CD4-positive, alpha-beta T cell treated with Interleukin-21 for 1 hour (primary cell): Measurements from ENCODE around the gene STX8.
"Not testable (repeated sequence)": the region's sequence is repeated elsewhere in the genome, so short reads cannot be mapped to it uniquely, and the experiment has no call there.

Source experiments
- DNase-seq: peaks from one replicate; pipeline ENCODE4 v3.0.0-alpha.2; 2020

The STX8 gene

GRCh38 chr17:9381068-9381467, 194.6 kb downstream of the STX8 start:
- DNase-seq = no peak

- no peak for DNase-seq
These were observed 195.3 kb downstream of the STX8 start for GRCh38 chr17:9380361-9380760.

GRCh38 chr17:9376177-9376576, 199.4 kb downstream of the STX8 start:
- DNase-seq = not testable (repeated sequence)

- no peak for DNase-seq
These were observed 204.6 kb downstream of the STX8 start for GRCh38 chr17:9371019-9371418.

- DNase-seq = no peak
These were observed 205.2 kb downstream of the STX8 start for GRCh38 chr17:9370467-9370866.

- no peak for DNase-seq
These were observed 207.0 kb downstream of the STX8 start for GRCh38 chr17:9368631-9369030.

- DNase-seq = no peak
These were observed 208.5 kb downstream of the STX8 start for GRCh38 chr17:9367156-9367555.

- no peak for DNase-seq
These were observed 210.7 kb downstream of the STX8 start for GRCh38 chr17:9364837-9365430.

GRCh38 chr17:9363440-9364350, 211.9 kb downstream of the STX8 start:
- DNase-seq = no peak

- DNase-seq = no peak
These were observed 214.2 kb downstream of the STX8 start for GRCh38 chr17:9361188-9361955.

- no peak for DNase-seq
These were observed 214.9 kb downstream of the STX8 start for GRCh38 chr17:9360677-9361081.

- DNase-seq = no peak
These were observed 219.1 kb downstream of the STX8 start for GRCh38 chr17:9356488-9356911.

GRCh38 chr17:9355846-9356245, 219.8 kb downstream of the STX8 start:
- DNase-seq = no peak

- not testable (repeated sequence) for DNase-seq
These were observed 220.4 kb downstream of the STX8 start for GRCh38 chr17:9355231-9355630.

GRCh38 chr17:9350080-9350479, 225.5 kb downstream of the STX8 start:
- DNase-seq = no peak

GRCh38 chr17:9346296-9346926, 229.2 kb downstream of the STX8 start:
- DNase-seq = no peak

- no peak for DNase-seq
These were observed 232.1 kb downstream of the STX8 start for GRCh38 chr17:9343516-9343915.

- no peak for DNase-seq
These were observed 233.4 kb downstream of the STX8 start for GRCh38 chr17:9342225-9342624.

GRCh38 chr17:9339958-9340357, 235.7 kb downstream of the STX8 start:
- DNase-seq = no peak

- not testable (repeated sequence) for DNase-seq
These were observed 236.1 kb downstream of the STX8 start for GRCh38 chr17:9339482-9339881.

- DNase-seq = no peak
These were observed 238.8 kb downstream of the STX8 start for GRCh38 chr17:9336817-9337216.

GRCh38 chr17:9334536-9335446, 240.8 kb downstream of the STX8 start:
- no peak for DNase-seq
